GM23338 (cell line): ENCODE results near the gene ACAD10. TPM values are rescaled to one million over a fixed set of nuclear protein-coding genes. Genes with fewer than 3 reads are reported as not detected.

Experiments used
- ATAC-seq: fragments of 200-7000 bp; cut with Tn5 transposase; 3 replicates; pipeline ENCODE4 v1.9.1; 2020
- DNase-seq: peaks from one replicate; pipeline ENCODE4 v3.0.0-alpha.2; 2015; ENCODE audit warnings: low spot score
- H2AFZ ChIP-seq: fragments of 200-600 bp; sonication (generic); 2 replicates; pipeline ENCODE4 v1.8.0; 2016; ENCODE audit warnings: antibody characterized with exemption, mild to moderate bottlenecking, moderate library complexity
- H3F3A ChIP-seq: fragments of 200-600 bp; sonication (generic); replicated peaks from 2 replicates; pipeline ENCODE4 v1.8.0; 2017; ENCODE audit warnings: antibody characterized with exemption, mixed run types, low read depth
- H3K27ac ChIP-seq: fragments of 200-600 bp; sonication (generic); 2 replicates; pipeline ENCODE4 v1.6.1; 2016; ENCODE audit warnings: low read depth
- H3K27me3 ChIP-seq: fragments of 200-600 bp; sonication (generic); 2 replicates; pipeline ENCODE4 v1.8.0; 2016; ENCODE audit warnings: mild to moderate bottlenecking, mixed run types, moderate library complexity; ENCODE audit not compliant: insufficient read depth
- H3K36me3 ChIP-seq: fragments of 200-600 bp; sonication (generic); 2 replicates; pipeline ENCODE4 v1.8.0; 2016; ENCODE audit warnings: mild to moderate bottlenecking; ENCODE audit not compliant: insufficient read depth
- H3K4me1 ChIP-seq: fragments of 200-600 bp; sonication (generic); 2 replicates; pipeline ENCODE4 v1.8.0; 2016; ENCODE audit warnings: mild to moderate bottlenecking, moderate library complexity; ENCODE audit not compliant: insufficient read depth
- H3K4me2 ChIP-seq: fragments of 200-600 bp; sonication (generic); 2 replicates; pipeline ENCODE4 v1.7.1; 2017; ENCODE audit warnings: mixed run types
- H3K4me3 ChIP-seq: fragments of 200-600 bp; sonication (generic); 2 replicates; pipeline ENCODE4 v1.6.1; 2016; ENCODE audit warnings: mixed run types
- H3K79me2 ChIP-seq: fragments of 200-600 bp; sonication (generic); replicated peaks from 2 replicates; pipeline ENCODE4 v1.8.0; 2017; ENCODE audit warnings: mild to moderate bottlenecking; ENCODE audit not compliant: insufficient read depth
- H3K9me2 ChIP-seq: fragments of 200-600 bp; sonication (generic); 2 replicates; pipeline ENCODE4 v1.8.0; 2017; ENCODE audit not compliant: insufficient read depth
- H4K20me1 ChIP-seq: fragments of 200-600 bp; sonication (generic); replicated peaks from 2 replicates; pipeline ENCODE4 v1.8.0; 2017; ENCODE audit warnings: mild to moderate bottlenecking; ENCODE audit not compliant: insufficient read depth
- H3K27ac Mint-ChIP-seq: 2 replicates; pipeline ENCODE4 v1.8.0; 2020; ENCODE audit warnings: inconsistent platforms, mild to moderate bottlenecking, moderate library complexity, mixed read lengths
- H3K27me3 Mint-ChIP-seq: 3 replicates; pipeline ENCODE4 v1.8.0; 2022; ENCODE audit warnings: low read depth, mild to moderate bottlenecking, moderate library complexity, mixed read lengths, inconsistent platforms; ENCODE audit not compliant: insufficient read depth, poor library complexity
- H3K36me3 Mint-ChIP-seq: 3 replicates; pipeline ENCODE4 v1.8.0; 2021; ENCODE audit warnings: low read depth, mild to moderate bottlenecking, inconsistent platforms, moderate library complexity, mixed read lengths
- H3K4me1 Mint-ChIP-seq: 3 replicates; pipeline ENCODE4 v1.8.0; 2020; ENCODE audit warnings: mild to moderate bottlenecking, inconsistent platforms, mixed read lengths
- H3K4me3 Mint-ChIP-seq: 3 replicates; pipeline ENCODE4 v1.8.0; 2021; ENCODE audit warnings: moderate library complexity, mild to moderate bottlenecking, inconsistent platforms, mixed read lengths
- H3K9me3 Mint-ChIP-seq: 3 replicates; pipeline ENCODE4 v1.8.0; 2020; ENCODE audit warnings: moderate library complexity, mild to moderate bottlenecking, inconsistent platforms, mixed read lengths
- CREB1 ChIP-seq: fragments of 250-450 bp; sonication (Bioruptor Pico); IDR thresholded peaks from 2 replicates; pipeline ENCODE4 v1.5.0; 2020; ENCODE audit warnings: low read depth, mild to moderate bottlenecking, moderate library complexity
- CTCF ChIP-seq, 2 experiments: fragments of 200-600 bp in 1 of 2; sonication (generic) in 1 of 2; conservative IDR thresholded peaks; 2 replicates each; pipeline versions ENCODE4 v1.5.1 to v1.6.1; 2016 to 2017; ENCODE audit warnings: antibody characterized with exemption in 2 of 2, low read depth in 2 of 2, mild to moderate bottlenecking in 2 of 2, moderate library complexity in 1 of 2
- EZH2 ChIP-seq: fragments of 200-600 bp; sonication (generic); IDR thresholded peaks from one replicate; pipeline ENCODE4 v1.8.0; 2017; ENCODE audit warnings: antibody characterized with exemption, mild to moderate bottlenecking, low read depth; ENCODE audit not compliant: unreplicated experiment
- EZH2phosphoT487 ChIP-seq: fragments of 200-600 bp; sonication (generic); IDR thresholded peaks from one replicate; pipeline ENCODE4 v1.8.1; 2018; ENCODE audit warnings: antibody characterized with exemption; ENCODE audit not compliant: unreplicated experiment
- JUNB ChIP-seq: IDR thresholded peaks from one replicate; pipeline ENCODE4 v1.6.1; 2016; ENCODE audit warnings: antibody characterized with exemption; ENCODE audit not compliant: unreplicated experiment
- NANOG ChIP-seq: IDR thresholded peaks from 2 replicates; pipeline ENCODE4 v1.6.1; 2016; ENCODE audit warnings: antibody characterized with exemption, borderline replicate concordance
- POLR2AphosphoS5 ChIP-seq: IDR thresholded peaks from 2 replicates; pipeline ENCODE4 v1.6.1; 2016; ENCODE audit warnings: antibody characterized with exemption, low read depth
- STAT1 ChIP-seq: IDR thresholded peaks from one replicate; pipeline ENCODE4 v1.6.1; 2016; ENCODE audit warnings: antibody characterized with exemption; ENCODE audit not compliant: unreplicated experiment
- ZNF114 ChIP-seq: fragments of 250-450 bp; sonication (Bioruptor Pico); IDR thresholded peaks from 2 replicates; pipeline ENCODE4 v1.5.0; 2020; ENCODE audit warnings: mild to moderate bottlenecking, moderate library complexity
- ZNF331 ChIP-seq: fragments of 250-450 bp; sonication (Bioruptor Pico); IDR thresholded peaks from 2 replicates; pipeline ENCODE4 v1.5.0; 2020; ENCODE audit warnings: low read depth, mild to moderate bottlenecking, moderate library complexity
- polyA plus RNA-seq: library from polyadenylated mRNA; unstranded; fragments of >200 nt; fragmentation: Nextera tagmentation; extraction: Ambion mirVana; gene quantifications from 2 replicates; pipeline ENCODE4 v1.2.1, GENCODE V29; 2016
- total RNA-seq: library from RNA; depleted of rRNA; stranded (reverse); fragments of >200 nt; shearing (Covaris generic); gene quantifications from 2 replicates; pipeline ENCODE4 v1.2.3, GENCODE V29; 2014
- TF ChIP-seq, protein P1 (sequence below): IDR thresholded peaks from 2 replicates; pipeline ENCODE4 v1.6.1; 2016; ENCODE audit warnings: antibody characterized with exemption
- TF ChIP-seq, protein P2 (sequence below): IDR thresholded peaks from one replicate; pipeline ENCODE4 v1.6.1; 2018; ENCODE audit warnings: antibody characterized with exemption; ENCODE audit not compliant: unreplicated experiment
- TF ChIP-seq, protein P3 (sequence below): fragments of 250-450 bp; sonication (Bioruptor Pico); IDR thresholded peaks from 2 replicates; pipeline ENCODE4 v1.5.0; 2020; ENCODE audit warnings: mild to moderate bottlenecking, moderate library complexity

ACAD10 gene
- total and polyA plus RNA-seq, 2 experiments from 2014 or later = 16.3 to 23.1 TPM

DNA sequence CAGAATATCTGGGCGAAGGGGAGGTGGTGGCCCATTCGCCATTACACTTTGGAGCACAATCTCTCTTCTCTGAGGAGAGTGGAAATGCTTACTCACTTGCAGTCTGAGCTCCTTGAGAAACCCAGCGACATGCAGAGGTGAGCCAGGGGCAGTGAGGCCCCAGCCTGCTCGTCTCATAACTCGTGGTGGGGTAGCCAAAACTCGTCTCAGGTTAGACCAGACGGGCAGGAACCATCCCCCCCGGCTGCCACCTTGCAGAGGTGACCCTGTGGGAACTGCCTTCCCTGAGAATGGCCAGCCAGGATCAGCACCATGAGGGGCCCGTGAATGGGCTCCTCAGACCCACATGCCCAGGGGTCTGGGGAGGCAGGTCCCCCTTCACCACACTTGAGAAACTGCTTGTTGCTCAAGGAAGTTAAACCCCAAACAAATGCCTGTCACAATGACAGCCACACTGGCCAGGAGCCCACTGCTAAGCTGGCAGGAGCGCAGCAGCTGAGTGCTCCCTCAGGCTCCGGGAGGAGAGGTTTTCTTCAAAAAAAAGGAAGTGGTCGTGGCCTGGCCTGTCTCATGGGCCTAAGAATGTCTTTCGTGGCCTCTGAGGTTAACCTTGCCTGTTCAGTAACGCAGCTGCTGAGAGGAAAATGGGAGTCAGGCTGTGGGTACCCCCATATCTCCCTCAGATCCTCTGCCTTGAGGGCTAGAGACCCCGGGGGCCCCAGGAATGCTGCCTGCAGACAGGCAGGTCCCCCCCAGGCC, 71.7 kb downstream of the ACAD10 start:
- Histone ChIP-seq H3K4me2 (no peak overlapping the region), H2AFZ (no peak overlapping the region), H3K9me2 (no peaks in the 10 kb centered on the region), H3K36me3 (no peaks in the 10 kb centered on the region), H3F3A (0 out of 2 replicates have a peak, but pooled peaks cover 3% of the 10 kb centered on the region), H3K27me3 (no peaks in the 10 kb centered on the region), H3K27ac (no peak overlapping the region), H3K4me1 (peaks cover 12% of the 10 kb centered on the region; the same call in 1 of the 2 replicates), H4K20me1 (no peaks in the 10 kb centered on the region), H3K79me2 (no peaks in the 10 kb centered on the region), H3K4me3 (no peak overlapping the region)
- TF ChIP-seq, protein P1, sequence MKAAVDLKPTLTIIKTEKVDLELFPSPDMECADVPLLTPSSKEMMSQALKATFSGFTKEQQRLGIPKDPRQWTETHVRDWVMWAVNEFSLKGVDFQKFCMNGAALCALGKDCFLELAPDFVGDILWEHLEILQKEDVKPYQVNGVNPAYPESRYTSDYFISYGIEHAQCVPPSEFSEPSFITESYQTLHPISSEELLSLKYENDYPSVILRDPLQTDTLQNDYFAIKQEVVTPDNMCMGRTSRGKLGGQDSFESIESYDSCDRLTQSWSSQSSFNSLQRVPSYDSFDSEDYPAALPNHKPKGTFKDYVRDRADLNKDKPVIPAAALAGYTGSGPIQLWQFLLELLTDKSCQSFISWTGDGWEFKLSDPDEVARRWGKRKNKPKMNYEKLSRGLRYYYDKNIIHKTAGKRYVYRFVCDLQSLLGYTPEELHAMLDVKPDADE = no peak
- TF ChIP-seq CREB1 (CRISPR knock-in tag) (no peak), EZH2phosphoT487 (no peak), ZNF331 (no peak), STAT1 (no peak), JUNB (no peak), EZH2 (no peak), POLR2AphosphoS5 (no peak), CTCF (conservative IDR thresholded peaks at IDR 0.05; ENCODE audit: low read depth in 2 of 2) (no peak), NANOG (no peak), ZNF114 (no peak)
- TF ChIP-seq, protein P2, sequence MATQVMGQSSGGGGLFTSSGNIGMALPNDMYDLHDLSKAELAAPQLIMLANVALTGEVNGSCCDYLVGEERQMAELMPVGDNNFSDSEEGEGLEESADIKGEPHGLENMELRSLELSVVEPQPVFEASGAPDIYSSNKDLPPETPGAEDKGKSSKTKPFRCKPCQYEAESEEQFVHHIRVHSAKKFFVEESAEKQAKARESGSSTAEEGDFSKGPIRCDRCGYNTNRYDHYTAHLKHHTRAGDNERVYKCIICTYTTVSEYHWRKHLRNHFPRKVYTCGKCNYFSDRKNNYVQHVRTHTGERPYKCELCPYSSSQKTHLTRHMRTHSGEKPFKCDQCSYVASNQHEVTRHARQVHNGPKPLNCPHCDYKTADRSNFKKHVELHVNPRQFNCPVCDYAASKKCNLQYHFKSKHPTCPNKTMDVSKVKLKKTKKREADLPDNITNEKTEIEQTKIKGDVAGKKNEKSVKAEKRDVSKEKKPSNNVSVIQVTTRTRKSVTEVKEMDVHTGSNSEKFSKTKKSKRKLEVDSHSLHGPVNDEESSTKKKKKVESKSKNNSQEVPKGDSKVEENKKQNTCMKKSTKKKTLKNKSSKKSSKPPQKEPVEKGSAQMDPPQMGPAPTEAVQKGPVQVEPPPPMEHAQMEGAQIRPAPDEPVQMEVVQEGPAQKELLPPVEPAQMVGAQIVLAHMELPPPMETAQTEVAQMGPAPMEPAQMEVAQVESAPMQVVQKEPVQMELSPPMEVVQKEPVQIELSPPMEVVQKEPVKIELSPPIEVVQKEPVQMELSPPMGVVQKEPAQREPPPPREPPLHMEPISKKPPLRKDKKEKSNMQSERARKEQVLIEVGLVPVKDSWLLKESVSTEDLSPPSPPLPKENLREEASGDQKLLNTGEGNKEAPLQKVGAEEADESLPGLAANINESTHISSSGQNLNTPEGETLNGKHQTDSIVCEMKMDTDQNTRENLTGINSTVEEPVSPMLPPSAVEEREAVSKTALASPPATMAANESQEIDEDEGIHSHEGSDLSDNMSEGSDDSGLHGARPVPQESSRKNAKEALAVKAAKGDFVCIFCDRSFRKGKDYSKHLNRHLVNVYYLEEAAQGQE = no peak
- TF ChIP-seq, protein P3, sequence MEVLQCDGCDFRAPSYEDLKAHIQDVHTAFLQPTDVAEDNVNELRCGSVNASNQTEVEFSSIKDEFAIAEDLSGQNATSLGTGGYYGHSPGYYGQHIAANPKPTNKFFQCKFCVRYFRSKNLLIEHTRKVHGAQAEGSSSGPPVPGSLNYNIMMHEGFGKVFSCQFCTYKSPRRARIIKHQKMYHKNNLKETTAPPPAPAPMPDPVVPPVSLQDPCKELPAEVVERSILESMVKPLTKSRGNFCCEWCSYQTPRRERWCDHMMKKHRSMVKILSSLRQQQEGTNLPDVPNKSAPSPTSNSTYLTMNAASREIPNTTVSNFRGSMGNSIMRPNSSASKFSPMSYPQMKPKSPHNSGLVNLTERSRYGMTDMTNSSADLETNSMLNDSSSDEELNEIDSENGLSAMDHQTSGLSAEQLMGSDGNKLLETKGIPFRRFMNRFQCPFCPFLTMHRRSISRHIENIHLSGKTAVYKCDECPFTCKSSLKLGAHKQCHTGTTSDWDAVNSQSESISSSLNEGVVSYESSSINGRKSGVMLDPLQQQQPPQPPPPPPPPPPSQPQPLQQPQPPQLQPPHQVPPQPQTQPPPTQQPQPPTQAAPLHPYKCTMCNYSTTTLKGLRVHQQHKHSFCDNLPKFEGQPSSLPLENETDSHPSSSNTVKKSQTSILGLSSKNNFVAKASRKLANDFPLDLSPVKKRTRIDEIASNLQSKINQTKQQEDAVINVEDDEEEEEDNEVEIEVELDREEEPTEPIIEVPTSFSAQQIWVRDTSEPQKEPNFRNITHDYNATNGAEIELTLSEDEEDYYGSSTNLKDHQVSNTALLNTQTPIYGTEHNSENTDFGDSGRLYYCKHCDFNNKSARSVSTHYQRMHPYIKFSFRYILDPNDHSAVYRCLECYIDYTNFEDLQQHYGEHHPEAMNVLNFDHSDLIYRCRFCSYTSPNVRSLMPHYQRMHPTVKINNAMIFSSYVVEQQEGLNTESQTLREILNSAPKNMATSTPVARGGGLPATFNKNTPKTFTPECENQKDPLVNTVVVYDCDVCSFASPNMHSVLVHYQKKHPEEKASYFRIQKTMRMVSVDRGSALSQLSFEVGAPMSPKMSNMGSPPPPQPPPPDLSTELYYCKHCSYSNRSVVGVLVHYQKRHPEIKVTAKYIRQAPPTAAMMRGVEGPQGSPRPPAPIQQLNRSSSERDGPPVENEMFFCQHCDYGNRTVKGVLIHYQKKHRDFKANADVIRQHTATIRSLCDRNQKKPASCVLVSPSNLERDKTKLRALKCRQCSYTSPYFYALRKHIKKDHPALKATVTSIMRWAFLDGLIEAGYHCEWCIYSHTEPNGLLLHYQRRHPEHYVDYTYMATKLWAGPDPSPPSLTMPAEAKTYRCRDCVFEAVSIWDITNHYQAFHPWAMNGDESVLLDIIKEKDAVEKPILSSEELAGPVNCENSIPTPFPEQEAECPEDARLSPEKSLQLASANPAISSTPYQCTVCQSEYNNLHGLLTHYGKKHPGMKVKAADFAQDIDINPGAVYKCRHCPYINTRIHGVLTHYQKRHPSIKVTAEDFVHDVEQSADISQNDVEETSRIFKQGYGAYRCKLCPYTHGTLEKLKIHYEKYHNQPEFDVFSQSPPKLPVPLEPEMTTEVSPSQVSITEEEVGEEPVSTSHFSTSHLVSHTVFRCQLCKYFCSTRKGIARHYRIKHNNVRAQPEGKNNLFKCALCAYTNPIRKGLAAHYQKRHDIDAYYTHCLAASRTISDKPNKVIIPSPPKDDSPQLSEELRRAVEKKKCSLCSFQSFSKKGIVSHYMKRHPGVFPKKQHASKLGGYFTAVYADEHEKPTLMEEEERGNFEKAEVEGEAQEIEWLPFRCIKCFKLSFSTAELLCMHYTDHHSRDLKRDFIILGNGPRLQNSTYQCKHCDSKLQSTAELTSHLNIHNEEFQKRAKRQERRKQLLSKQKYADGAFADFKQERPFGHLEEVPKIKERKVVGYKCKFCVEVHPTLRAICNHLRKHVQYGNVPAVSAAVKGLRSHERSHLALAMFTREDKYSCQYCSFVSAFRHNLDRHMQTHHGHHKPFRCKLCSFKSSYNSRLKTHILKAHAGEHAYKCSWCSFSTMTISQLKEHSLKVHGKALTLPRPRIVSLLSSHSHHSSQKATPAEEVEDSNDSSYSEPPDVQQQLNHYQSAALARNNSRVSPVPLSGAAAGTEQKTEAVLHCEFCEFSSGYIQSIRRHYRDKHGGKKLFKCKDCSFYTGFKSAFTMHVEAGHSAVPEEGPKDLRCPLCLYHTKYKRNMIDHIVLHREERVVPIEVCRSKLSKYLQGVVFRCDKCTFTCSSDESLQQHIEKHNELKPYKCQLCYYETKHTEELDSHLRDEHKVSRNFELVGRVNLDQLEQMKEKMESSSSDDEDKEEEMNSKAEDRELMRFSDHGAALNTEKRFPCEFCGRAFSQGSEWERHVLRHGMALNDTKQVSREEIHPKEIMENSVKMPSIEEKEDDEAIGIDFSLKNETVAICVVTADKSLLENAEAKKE (CRISPR knock-in tag) = no peak
- Mint-ChIP-seq H3K27ac (peak overlapping the region; percentile 79; the same call in 1 of the 2 replicates), H3K27me3 (peaks cover 16% of the 10 kb centered on the region), H3K9me3 (no peaks in the 10 kb centered on the region), H3K4me3 (no peak overlapping the region), H3K4me1 (peaks cover 25% of the 10 kb centered on the region), H3K36me3 (no peaks in the 10 kb centered on the region)
- peak; percentile 3; the same call in 1 of the 3 replicates for ATAC-seq
- DNase-seq = no peak
